ENCODE measurements around the gene AGBL3.

The AGBL3 gene

GRCh38 chr7:135147899-135148721 is 161.8 kb downstream of the AGBL3 start, which contains the start of gene TMEM140:
Gene TMEM140 (plus strand): TSS chr7:135148072. CDS start chr7:135164442, 16,370 bp downstream.
- peak; percentile 26 for DNase-seq (ENCODE audit: low read depth)

GRCh38 chr7:135150072-135150782 is 163.9 kb downstream of the AGBL3 start:
- no peak for DNase-seq (ENCODE audit: low read depth)

- no peak for DNase-seq (ENCODE audit: low read depth)
These were observed 164.8 kb downstream of the AGBL3 start for GRCh38 chr7:135151132-135151531.

GRCh38 chr7:135151533-135151932 is 165.2 kb downstream of the AGBL3 start:
- DNase-seq (ENCODE audit: low read depth) = no peak

- no peak for DNase-seq (ENCODE audit: low read depth)
These were observed 166.1 kb downstream of the AGBL3 start for GRCh38 chr7:135152442-135152841.

- DNase-seq (ENCODE audit: low read depth) = no peak
These were observed 168.4 kb downstream of the AGBL3 start for GRCh38 chr7:135154734-135155133.

- DNase-seq (ENCODE audit: low read depth) = no peak
These were observed 170.0 kb downstream of the AGBL3 start for GRCh38 chr7:135156290-135156689.

GRCh38 chr7:135158141-135158655 is 171.9 kb downstream of the AGBL3 start:
- no peak for DNase-seq (ENCODE audit: low read depth)

GRCh38 chr7:135158874-135159273 is 172.6 kb downstream of the AGBL3 start:
- no peak for DNase-seq (ENCODE audit: low read depth)

- DNase-seq (ENCODE audit: low read depth) = no peak
These were observed 173.2 kb downstream of the AGBL3 start for GRCh38 chr7:135159359-135160085.

- DNase-seq (ENCODE audit: low read depth) = no peak
These were observed 174.0 kb downstream of the AGBL3 start for GRCh38 chr7:135160098-135160857.

- DNase-seq (ENCODE audit: low read depth) = no peak
These were observed 174.7 kb downstream of the AGBL3 start for GRCh38 chr7:135160858-135161653.

- no peak for DNase-seq (ENCODE audit: low read depth)
These were observed 175.4 kb downstream of the AGBL3 start for GRCh38 chr7:135161669-135162068.

- no peak for DNase-seq (ENCODE audit: low read depth)
These were observed 176.2 kb downstream of the AGBL3 start for GRCh38 chr7:135162382-135163001.

GRCh38 chr7:135164357-135165061 is 178.2 kb downstream of the AGBL3 start:
- DNase-seq (ENCODE audit: low read depth) = peak; percentile 40

GRCh38 chr7:135165862-135166261 is 179.6 kb downstream of the AGBL3 start:
- DNase-seq (ENCODE audit: low read depth) = no peak

GRCh38 chr7:135166338-135166990 is 180.2 kb downstream of the AGBL3 start:
- no peak for DNase-seq (ENCODE audit: low read depth)

GRCh38 chr7:135167365-135167917 is 181.1 kb downstream of the AGBL3 start:
- no peak for DNase-seq (ENCODE audit: low read depth)

- no peak for DNase-seq (ENCODE audit: low read depth)
These were observed 181.7 kb downstream of the AGBL3 start for GRCh38 chr7:135168001-135168400.
